ENCODE data around the gene PTK6. TPM values are rescaled to one million over a fixed set of nuclear protein-coding genes. Genes with fewer than 3 reads are reported as not detected.
A peak's percentile ranks its signal among the peaks of the same experiment; 100 is the strongest.

Gene PTK6
- total and polyA plus RNA-seq, 12 donors, result 0.03 to 0.28 (median 0.06) TPM; not detected in 9

DNA sequence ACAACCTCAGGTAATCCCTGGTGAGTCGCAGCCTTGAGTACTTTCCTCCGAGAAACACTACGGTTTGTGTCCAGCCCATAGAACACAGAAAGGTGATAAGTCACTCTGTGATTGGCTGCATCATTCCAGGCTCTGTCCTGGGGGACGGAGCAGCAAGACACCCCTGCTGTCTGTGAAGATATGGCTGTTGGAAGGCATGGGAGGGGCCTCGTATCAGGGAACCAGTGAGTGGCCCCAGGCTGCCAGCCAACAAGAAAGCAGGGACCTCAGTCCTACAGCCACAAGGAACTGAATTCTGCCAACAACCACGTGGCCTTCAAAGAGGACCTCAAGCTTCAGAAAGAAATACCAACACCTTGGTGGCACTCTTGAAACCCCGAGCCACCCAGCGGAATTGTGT lies 31.9 kb downstream of the PTK6 start:
- WGBS, 2 donors, result 86 to 87% methylated on average over 8 of the region's 8 CpGs
- peaks cover 0 to 25% (median 0%) of the 10 kb centered on the region in 11 donors for H3K9me3 ChIP-seq
- H3K4me3 ChIP-seq, result no peak overlapping the region
- no peak overlapping the region for H3K27ac ChIP-seq
- H3K4me1 ChIP-seq, result peaks cover 0 to 33% (median 19%) of the 10 kb centered on the region in 9 donors
- intact Hi-C loops (cut with DNase I), result no loop called here
- TF ChIP-seq CTCF (IDR thresholded peaks at IDR 0.05), result no peak
- no peak for ATAC-seq
- H3K27me3 ChIP-seq, result peaks cover 0 to 31% (median 17%) of the 10 kb centered on the region in 7 donors
- no peak for DNase-seq
- H3K36me3 ChIP-seq, result no peaks in the 10 kb centered on the region

GRCh38 chr20:63504642-63505041 lies 32.5 kb downstream of the PTK6 start:
- intact Hi-C loops (cut with DNase I), result no loop called here
- WGBS, 2 donors, result 86 to 93% methylated on average over 9 of the region's 9 CpGs

GRCh38 chr20:63503524-63503923 lies 33.7 kb downstream of the PTK6 start:
- 42 to 47% methylated on average over 7 of the region's 7 CpGs for WGBS, 2 donors
- DNase-seq, result no peak
- Histone ChIP-seq H3K27ac (peak overlapping the region in 3 of 10 donors; percentile 19 to 97 (median 31)), H3K4me1 (peaks cover 6 to 37% (median 30%) of the 10 kb centered on the region in 9 donors), H3K36me3 (no peaks in the 10 kb centered on the region), H3K27me3 (peaks cover 0 to 39% (median 30%) of the 10 kb centered on the region in 7 donors), H3K9me3 (peaks cover 0 to 25% (median 0%) of the 10 kb centered on the region in 11 donors), H3K4me3 (no peak overlapping the region)
- intact Hi-C loops (cut with DNase I), result no loop called here
- TF ChIP-seq CTCF (IDR thresholded peaks at IDR 0.05), result no peak
- no peak for ATAC-seq

More at GRCh38 chr20:63504642-63505041, 32.5 kb downstream of the PTK6 start:
- ATAC-seq (no peak), DNase-seq (no peak)
- Histone ChIP-seq H3K4me1 (peaks cover 1 to 39% (median 26%) of the 10 kb centered on the region in 9 donors), H3K9me3 (peaks cover 0 to 25% (median 0%) of the 10 kb centered on the region in 11 donors), H3K36me3 (no peaks in the 10 kb centered on the region), H3K27ac (no peak overlapping the region), H3K27me3 (peaks cover 0 to 34% (median 21%) of the 10 kb centered on the region in 7 donors), H3K4me3 (no peak overlapping the region)
- no peak for TF ChIP-seq CTCF (IDR thresholded peaks at IDR 0.05)

GRCh38 chr20:63502671-63503172 lies 34.5 kb downstream of the PTK6 start:
- H3K9me3 ChIP-seq, result peaks cover 0 to 25% (median 0%) of the 10 kb centered on the region in 11 donors
- DNase-seq (no peak), ATAC-seq (no peak)
- no peak overlapping the region for H3K4me3 ChIP-seq
- H3K4me1 ChIP-seq, result peaks cover 6 to 42% (median 30%) of the 10 kb centered on the region in 9 donors
- WGBS, 2 donors, result 66 to 68% methylated on average over 15 of the region's 15 CpGs
- no peak for TF ChIP-seq CTCF (IDR thresholded peaks at IDR 0.05)
- no peaks in the 10 kb centered on the region for H3K36me3 ChIP-seq
- H3K27ac ChIP-seq, result peak overlapping the region in 5 of 10 donors; percentile 92 to 98 (median 97)
- intact Hi-C loops (cut with DNase I), result no loop called here
- peaks cover 0 to 42% (median 35%) of the 10 kb centered on the region in 7 donors for H3K27me3 ChIP-seq
